GM12878 (cell line): ENCODE measurements around the gene RNF183.

ENCODE experiments used
- ATF2 ChIP-seq: IDR thresholded peaks from 2 replicates; pipeline ENCODE4 v1.6.1; 2012; ENCODE audit warnings: low read length, inconsistent platforms
- BCLAF1 ChIP-seq: fragments of 450-650 bp; IDR thresholded peaks from 2 replicates; pipeline ENCODE4 v1.6.1; 2017; ENCODE audit warnings: antibody characterized with exemption, mild to moderate bottlenecking, moderate library complexity
- CBX5 ChIP-seq: sonication (generic); IDR thresholded peaks from 2 replicates; pipeline ENCODE4 v1.6.1; 2016; ENCODE audit warnings: low read depth, moderate library complexity, mild to moderate bottlenecking, inconsistent platforms
- CEBPB ChIP-seq, 2 experiments: fragments of 150-350 bp in 1 of 2; IDR thresholded peaks; 2 replicates each; pipeline ENCODE4 v1.6.1; 2012 to 2014; ENCODE audit warnings: low read depth in 2 of 2, low read length in 2 of 2, borderline replicate concordance in 1 of 2, inconsistent platforms in 1 of 2
- CTCF ChIP-seq, 3 experiments: IDR thresholded peaks in 2 of 3; conservative IDR thresholded peaks in 1 of 3; 2 replicates each; pipeline ENCODE4 v1.5.1; 2011; ENCODE audit warnings: low read depth in 3 of 3, low read length in 3 of 3, mild to moderate bottlenecking in 3 of 3, control low read depth in 2 of 3, moderate library complexity in 2 of 3, inconsistent platforms in 1 of 3, mixed read lengths in 1 of 3; ENCODE audit not compliant: control insufficient read depth in 2 of 3, insufficient read depth in 1 of 3; ENCODE audit errors: extremely low read depth in 1 of 3
- ESRRA ChIP-seq: IDR thresholded peaks from 2 replicates; pipeline ENCODE4 v1.6.1; 2012; ENCODE audit warnings: mild to moderate bottlenecking, low read length, improper control_type of control experiment
- JUNB ChIP-seq: IDR thresholded peaks from 2 replicates; pipeline ENCODE4 v1.6.1; 2016; ENCODE audit warnings: antibody characterized with exemption, mild to moderate bottlenecking
- MYC ChIP-seq: IDR thresholded peaks from 2 replicates; pipeline ENCODE4 v1.6.1; 2011; ENCODE audit warnings: mild to moderate bottlenecking, low read length, moderate library complexity, inconsistent platforms; ENCODE audit not compliant: insufficient read depth, insufficient replicate concordance, insufficient read length, severe bottlenecking
- RCOR1 ChIP-seq: conservative IDR thresholded peaks from 2 replicates; pipeline ENCODE4 v1.6.1; 2012; ENCODE audit warnings: low read depth, low read length, improper control_type of control experiment
- REST ChIP-seq: IDR thresholded peaks from 2 replicates; pipeline ENCODE4 v1.6.1; 2012; ENCODE audit warnings: mild to moderate bottlenecking, low read depth, low read length
- ZSCAN29 ChIP-seq: fragments of 450-650 bp; IDR thresholded peaks from 2 replicates; pipeline ENCODE4 v1.6.1; 2017; ENCODE audit warnings: mild to moderate bottlenecking, moderate library complexity

- TF ChIP-seq ZSCAN29 (no peak), CTCF (IDR thresholded peaks at IDR 0.05 in 2 of 3, conservative IDR thresholded peaks at IDR 0.05 in 1 of 3; ENCODE audit: control insufficient read depth in 2 of 3, extremely low read depth in 1 of 3, insufficient read depth in 1 of 3, low read depth in 3 of 3, low read length in 3 of 3) (no peak), BCLAF1 (no peak), CEBPB (IDR thresholded peaks at IDR 0.05; ENCODE audit: borderline replicate concordance in 1 of 2, low read depth in 2 of 2, low read length in 2 of 2) (no peak), MYC (no peak), ESRRA (no peak), JUNB (no peak), ATF2 (no peak), REST (no peak), CBX5 (no peak), RCOR1 (no peak)
These were observed 44.9 kb downstream of the RNF183 start for GRCh38 chr9:113258282-113258681.
